Sigmoid colon (tissue), 4 donors: Measurements from ENCODE around the gene EPGN.

Source experiments
- POLR2A ChIP-seq, 2 donors: fragments of 450-650 bp; IDR thresholded peaks; one replicate each; pipeline ENCODE4 v1.6.1; 2016; ENCODE audit warnings: antibody characterized with exemption in 2 of 2, mild to moderate bottlenecking in 2 of 2, moderate library complexity in 2 of 2
- POLR2AphosphoS5 ChIP-seq, 4 donors: sonication (generic); formaldehyde crosslinking; IDR thresholded peaks; one replicate each; pipeline ENCODE4 v1.6.1; 2017; ENCODE audit warnings: antibody characterized with exemption in 4 of 4
- TF ChIP-seq, protein P1 (sequence below), 4 experiments: fragments of 450-650 bp in 3 of 4; fragments of 200-600 bp in 1 of 4; IDR thresholded peaks; one replicate each; pipeline ENCODE4 v1.5.1; 2016 to 2019; ENCODE audit warnings: antibody characterized with exemption in 4 of 4, mild to moderate bottlenecking in 3 of 4, moderate library complexity in 2 of 4

DNA sequence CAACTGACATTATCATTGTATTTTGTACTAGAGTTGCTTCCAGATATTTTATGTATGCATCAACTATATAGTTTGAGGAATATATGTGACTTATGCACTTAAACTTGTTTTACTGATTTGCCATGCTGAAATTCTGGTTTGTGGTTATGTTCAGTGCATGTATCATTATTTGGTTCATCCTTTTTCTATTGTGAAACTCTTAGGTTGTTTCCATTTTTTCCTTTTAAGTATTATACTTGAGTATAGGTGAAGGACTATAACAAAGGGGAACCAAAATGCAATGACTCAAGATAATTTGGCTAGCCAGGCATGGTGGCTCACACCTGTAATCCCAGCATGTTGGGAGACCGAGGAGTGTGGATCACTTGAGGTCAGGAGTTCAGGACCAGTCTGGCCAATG is 21.1 kb upstream of the EPGN start:
- TF ChIP-seq POLR2AphosphoS5 (IDR thresholded peaks at IDR 0.05) (no peak), POLR2A (IDR thresholded peaks at IDR 0.05) (no peak)
- TF ChIP-seq, protein P1, sequence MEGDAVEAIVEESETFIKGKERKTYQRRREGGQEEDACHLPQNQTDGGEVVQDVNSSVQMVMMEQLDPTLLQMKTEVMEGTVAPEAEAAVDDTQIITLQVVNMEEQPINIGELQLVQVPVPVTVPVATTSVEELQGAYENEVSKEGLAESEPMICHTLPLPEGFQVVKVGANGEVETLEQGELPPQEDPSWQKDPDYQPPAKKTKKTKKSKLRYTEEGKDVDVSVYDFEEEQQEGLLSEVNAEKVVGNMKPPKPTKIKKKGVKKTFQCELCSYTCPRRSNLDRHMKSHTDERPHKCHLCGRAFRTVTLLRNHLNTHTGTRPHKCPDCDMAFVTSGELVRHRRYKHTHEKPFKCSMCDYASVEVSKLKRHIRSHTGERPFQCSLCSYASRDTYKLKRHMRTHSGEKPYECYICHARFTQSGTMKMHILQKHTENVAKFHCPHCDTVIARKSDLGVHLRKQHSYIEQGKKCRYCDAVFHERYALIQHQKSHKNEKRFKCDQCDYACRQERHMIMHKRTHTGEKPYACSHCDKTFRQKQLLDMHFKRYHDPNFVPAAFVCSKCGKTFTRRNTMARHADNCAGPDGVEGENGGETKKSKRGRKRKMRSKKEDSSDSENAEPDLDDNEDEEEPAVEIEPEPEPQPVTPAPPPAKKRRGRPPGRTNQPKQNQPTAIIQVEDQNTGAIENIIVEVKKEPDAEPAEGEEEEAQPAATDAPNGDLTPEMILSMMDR (IDR thresholded peaks at IDR 0.05): no peak
